ENCODE measurements around the gene ZNF565.

DNA sequence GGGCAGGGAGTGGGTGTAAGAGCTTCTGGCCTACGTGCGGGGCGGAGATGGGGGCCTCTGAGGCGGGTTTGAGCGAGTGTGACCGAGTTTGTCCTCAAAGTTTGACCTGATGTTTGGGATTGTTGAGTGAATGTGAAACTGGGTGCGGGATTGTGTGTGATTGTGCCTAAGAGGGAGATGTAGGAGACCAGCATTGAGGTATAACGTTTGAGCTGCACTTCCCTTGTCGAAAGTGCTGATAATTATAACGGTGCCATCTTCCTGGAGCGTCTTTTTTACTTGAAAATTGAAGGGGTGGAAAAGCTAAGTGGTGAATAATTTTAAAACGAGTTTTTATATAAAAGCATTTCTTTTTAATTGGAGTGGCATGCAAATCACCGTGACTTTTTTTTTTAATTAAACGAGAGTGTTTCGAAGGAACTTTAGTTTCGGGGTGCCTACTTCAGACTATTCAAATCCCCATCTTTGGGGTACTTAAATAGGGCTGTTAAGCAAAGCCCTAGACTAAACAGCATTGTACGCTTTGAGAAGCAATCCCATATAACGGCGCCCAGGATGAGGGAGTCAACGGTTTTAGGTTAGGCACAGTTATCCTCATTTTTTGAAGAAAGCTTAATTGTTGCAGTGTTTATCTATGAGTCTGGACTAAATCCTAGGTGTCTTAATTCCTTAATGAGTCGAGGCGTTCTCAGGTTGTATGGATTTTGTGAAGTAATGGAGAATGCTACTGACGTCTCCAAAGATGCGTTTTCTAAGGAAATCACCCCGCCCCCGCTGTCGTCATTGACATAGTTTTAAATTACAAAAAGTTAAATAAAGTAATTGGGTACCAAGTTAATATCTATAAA lies 1.0 kb upstream of the ZNF565 start:
- TF ChIP-seq TAF1 (IDR thresholded peaks at IDR 0.05; ENCODE audit: borderline replicate concordance, insufficient read depth, low read length) (no peak), POLR2AphosphoS5 (IDR thresholded peaks at IDR 0.05; ENCODE audit: low read depth, low read length) (no peak), SIN3A (IDR thresholded peaks at IDR 0.05; ENCODE audit: borderline replicate concordance, insufficient read depth, low read length) (no peak), FOXP2 (optimal IDR thresholded peaks at IDR 0.05; ENCODE audit: borderline replicate concordance, extremely low read depth, extremely low read length, insufficient read depth) (no peak)
- TF ChIP-seq, protein P1, sequence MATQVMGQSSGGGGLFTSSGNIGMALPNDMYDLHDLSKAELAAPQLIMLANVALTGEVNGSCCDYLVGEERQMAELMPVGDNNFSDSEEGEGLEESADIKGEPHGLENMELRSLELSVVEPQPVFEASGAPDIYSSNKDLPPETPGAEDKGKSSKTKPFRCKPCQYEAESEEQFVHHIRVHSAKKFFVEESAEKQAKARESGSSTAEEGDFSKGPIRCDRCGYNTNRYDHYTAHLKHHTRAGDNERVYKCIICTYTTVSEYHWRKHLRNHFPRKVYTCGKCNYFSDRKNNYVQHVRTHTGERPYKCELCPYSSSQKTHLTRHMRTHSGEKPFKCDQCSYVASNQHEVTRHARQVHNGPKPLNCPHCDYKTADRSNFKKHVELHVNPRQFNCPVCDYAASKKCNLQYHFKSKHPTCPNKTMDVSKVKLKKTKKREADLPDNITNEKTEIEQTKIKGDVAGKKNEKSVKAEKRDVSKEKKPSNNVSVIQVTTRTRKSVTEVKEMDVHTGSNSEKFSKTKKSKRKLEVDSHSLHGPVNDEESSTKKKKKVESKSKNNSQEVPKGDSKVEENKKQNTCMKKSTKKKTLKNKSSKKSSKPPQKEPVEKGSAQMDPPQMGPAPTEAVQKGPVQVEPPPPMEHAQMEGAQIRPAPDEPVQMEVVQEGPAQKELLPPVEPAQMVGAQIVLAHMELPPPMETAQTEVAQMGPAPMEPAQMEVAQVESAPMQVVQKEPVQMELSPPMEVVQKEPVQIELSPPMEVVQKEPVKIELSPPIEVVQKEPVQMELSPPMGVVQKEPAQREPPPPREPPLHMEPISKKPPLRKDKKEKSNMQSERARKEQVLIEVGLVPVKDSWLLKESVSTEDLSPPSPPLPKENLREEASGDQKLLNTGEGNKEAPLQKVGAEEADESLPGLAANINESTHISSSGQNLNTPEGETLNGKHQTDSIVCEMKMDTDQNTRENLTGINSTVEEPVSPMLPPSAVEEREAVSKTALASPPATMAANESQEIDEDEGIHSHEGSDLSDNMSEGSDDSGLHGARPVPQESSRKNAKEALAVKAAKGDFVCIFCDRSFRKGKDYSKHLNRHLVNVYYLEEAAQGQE (IDR thresholded peaks at IDR 0.05; ENCODE audit: insufficient read depth in 1 of 2, low read depth in 2 of 2, low read length in 2 of 2): no peak

All from PFSK-1 (cell line).